Effector memory CD4-positive, alpha-beta T cell (primary cell): ENCODE data around the gene CLHC1.

Experiments
- DNase-seq, 3 donors: peaks; one replicate each; pipeline ENCODE4 v3.0.0-alpha.2; 2020
- H3K27ac ChIP-seq: 2 replicates; pipeline ENCODE4 v1.7.0; 2013; ENCODE audit warnings: mild to moderate bottlenecking, low read length, moderate library complexity; ENCODE audit not compliant: insufficient read depth, poor library complexity, severe bottlenecking
- H3K27me3 ChIP-seq: replicated peaks from 2 replicates; pipeline ENCODE4 v1.7.0; 2013; ENCODE audit warnings: mild to moderate bottlenecking, low read length; ENCODE audit not compliant: insufficient read depth, control insufficient read depth, poor library complexity, severe bottlenecking
- H3K36me3 ChIP-seq: 2 replicates; pipeline ENCODE4 v1.7.0; 2013; ENCODE audit warnings: mild to moderate bottlenecking, low read length, moderate library complexity; ENCODE audit not compliant: control insufficient read depth, insufficient read depth
- H3K4me1 ChIP-seq: 2 replicates; pipeline ENCODE4 v1.7.0; 2013; ENCODE audit warnings: low read length, mild to moderate bottlenecking; ENCODE audit not compliant: control insufficient read depth, insufficient read depth, poor library complexity, severe bottlenecking
- H3K4me3 ChIP-seq: 2 replicates; pipeline ENCODE4 v1.7.0; 2013; ENCODE audit warnings: low read length, low read depth, mild to moderate bottlenecking; ENCODE audit not compliant: insufficient read depth, poor library complexity, severe bottlenecking
- H3K9me3 ChIP-seq: 2 replicates; pipeline ENCODE4 v1.7.0; 2013; ENCODE audit warnings: mild to moderate bottlenecking, low read length, moderate library complexity; ENCODE audit not compliant: control insufficient read depth

CLHC1 gene

DNA sequence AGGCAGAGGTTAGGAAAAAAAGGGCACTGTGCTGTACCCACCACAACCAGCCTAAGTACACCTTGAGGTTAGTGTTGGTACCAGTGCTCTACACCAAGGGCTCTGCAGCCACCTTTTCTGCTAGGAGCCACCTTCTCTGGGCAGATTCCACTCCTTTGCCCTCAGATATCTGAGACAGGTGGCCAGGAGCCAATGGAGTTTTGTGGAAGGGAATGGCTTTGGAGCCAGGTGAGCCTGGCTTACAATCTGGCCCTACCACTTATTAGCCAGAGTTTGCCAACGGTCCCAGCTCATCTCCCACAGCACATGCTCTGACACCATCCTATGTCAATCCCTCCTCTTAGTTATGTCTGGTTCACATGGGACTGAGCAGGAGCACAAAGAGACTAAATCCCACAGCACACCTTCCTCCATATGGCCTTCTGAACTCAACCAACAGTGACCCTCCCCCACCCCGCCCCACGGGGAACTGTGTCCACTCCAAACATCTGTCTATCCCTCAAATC lies 77.5 kb downstream of the CLHC1 start:
- H3K4me3 ChIP-seq: no peak overlapping the region
- no peak overlapping the region for H3K27ac ChIP-seq

GRCh38 chr2:55153584-55154299 lies 78.4 kb downstream of the CLHC1 start:
- no peaks in the 10 kb centered on the region for H3K36me3 ChIP-seq
- no peak overlapping the region for H3K27ac ChIP-seq
- H3K9me3 ChIP-seq: no peaks in the 10 kb centered on the region
- no peaks in the 10 kb centered on the region for H3K4me1 ChIP-seq
- no peak overlapping the region for H3K4me3 ChIP-seq
- no peak for DNase-seq
- no peaks in the 10 kb centered on the region for H3K27me3 ChIP-seq

More for the DNA sequence above, 77.5 kb downstream of the CLHC1 start:
- no peak for DNase-seq
- no peaks in the 10 kb centered on the region for H3K27me3 ChIP-seq
- H3K36me3 ChIP-seq: no peaks in the 10 kb centered on the region
- H3K9me3 ChIP-seq: no peaks in the 10 kb centered on the region
- no peaks in the 10 kb centered on the region for H3K4me1 ChIP-seq

- H3K4me3 ChIP-seq: no peak overlapping the region
- no peaks in the 10 kb centered on the region for H3K9me3 ChIP-seq
- H3K36me3 ChIP-seq: no peaks in the 10 kb centered on the region
- DNase-seq: no peak
- H3K27ac ChIP-seq: no peak overlapping the region
- no peaks in the 10 kb centered on the region for H3K27me3 ChIP-seq
- no peaks in the 10 kb centered on the region for H3K4me1 ChIP-seq
These were observed 79.3 kb downstream of the CLHC1 start for GRCh38 chr2:55152475-55153412.

- no peak for DNase-seq
- Histone ChIP-seq H3K9me3 (no peaks in the 10 kb centered on the region), H3K4me1 (no peaks in the 10 kb centered on the region), H3K27ac (no peak overlapping the region), H3K27me3 (no peaks in the 10 kb centered on the region), H3K36me3 (no peaks in the 10 kb centered on the region), H3K4me3 (no peak overlapping the region)
These were observed 80.2 kb downstream of the CLHC1 start for GRCh38 chr2:55151733-55152433.

DNA sequence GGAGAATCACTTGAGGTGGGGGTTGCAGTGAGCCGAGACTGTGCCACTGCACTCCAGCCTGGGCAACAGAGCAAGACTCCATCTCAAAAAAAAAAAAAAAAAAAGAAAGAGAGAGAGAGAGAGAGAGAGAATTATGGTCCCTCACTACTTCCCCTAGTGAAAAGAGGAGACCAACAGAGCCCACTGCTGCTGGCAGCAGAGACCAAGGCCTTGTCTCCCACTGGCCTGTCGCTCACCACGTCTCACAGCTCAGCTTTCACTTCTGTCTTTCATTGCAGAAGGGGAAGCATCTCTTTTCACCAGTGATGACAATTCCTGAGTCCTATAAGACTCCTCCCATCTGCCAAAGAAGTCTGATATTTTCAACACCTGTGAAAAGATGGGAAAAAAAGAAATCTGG lies 81.3 kb downstream of the CLHC1 start:
- H3K36me3 ChIP-seq: no peaks in the 10 kb centered on the region
- H3K27me3 ChIP-seq: no peaks in the 10 kb centered on the region
- no peaks in the 10 kb centered on the region for H3K4me1 ChIP-seq
- no peak overlapping the region for H3K4me3 ChIP-seq
- H3K27ac ChIP-seq: no peak overlapping the region
- H3K9me3 ChIP-seq: no peaks in the 10 kb centered on the region
- DNase-seq: no peak

GRCh38 chr2:55148269-55148668 lies 83.8 kb downstream of the CLHC1 start:
- H3K27me3 ChIP-seq: no peaks in the 10 kb centered on the region
- H3K9me3 ChIP-seq: no peaks in the 10 kb centered on the region
- DNase-seq: no peak
- H3K4me1 ChIP-seq: no peaks in the 10 kb centered on the region
- H3K4me3 ChIP-seq: no peak overlapping the region
- H3K27ac ChIP-seq: no peak overlapping the region
- H3K36me3 ChIP-seq: no peaks in the 10 kb centered on the region

- Histone ChIP-seq H3K4me3 (no peak overlapping the region), H3K4me1 (no peaks in the 10 kb centered on the region), H3K36me3 (no peaks in the 10 kb centered on the region), H3K9me3 (no peaks in the 10 kb centered on the region), H3K27me3 (no peaks in the 10 kb centered on the region), H3K27ac (no peak overlapping the region)
- DNase-seq: no peak
These were observed 84.6 kb downstream of the CLHC1 start for GRCh38 chr2:55147531-55147930.

GRCh38 chr2:55147041-55147440 lies 85.1 kb downstream of the CLHC1 start:
- H3K27me3 ChIP-seq: no peaks in the 10 kb centered on the region
- no peak overlapping the region for H3K4me3 ChIP-seq

GRCh38 chr2:55146263-55146662 lies 85.8 kb downstream of the CLHC1 start:
- Histone ChIP-seq H3K9me3 (no peaks in the 10 kb centered on the region), H3K36me3 (no peaks in the 10 kb centered on the region), H3K4me3 (no peak overlapping the region), H3K27ac (no peak overlapping the region), H3K4me1 (no peaks in the 10 kb centered on the region), H3K27me3 (no peaks in the 10 kb centered on the region)
- DNase-seq: no peak

More at GRCh38 chr2:55147041-55147440, 85.1 kb downstream of the CLHC1 start:
- no peaks in the 10 kb centered on the region for H3K4me1 ChIP-seq
- no peak overlapping the region for H3K27ac ChIP-seq
- DNase-seq: no peak
- no peaks in the 10 kb centered on the region for H3K36me3 ChIP-seq
- no peaks in the 10 kb centered on the region for H3K9me3 ChIP-seq
